K562 treated with DMSO at 1 percent for 48 hours (cell line): Measurements from ENCODE around the gene CDC23. TPM values are rescaled to one million over a fixed set of nuclear protein-coding genes. Genes with fewer than 3 reads are reported as not detected.

Source experiments
- total RNA-seq: library from RNA; unstranded; fragments of 300-600 nt; gene quantifications from 2 replicates; pipeline ENCODE4 v1.2.3, GENCODE V29; 2022; ENCODE audit warnings: low replicate concordance; ENCODE audit errors: extremely low read depth

Gene CDC23
- not detected in 2 replicates for total RNA-seq

GRCh38 chr5:138213161-138214029 is at the start of gene CDC23:
CDC23 (minus strand) TSS chr5:138213323; CDS start chr5:138213312, 11 bp downstream.

GRCh38 chr5:138178516-138179276 is 34.4 kb downstream of the CDC23 start, which contains the start of the genes BRD8 and KIF20A:
BRD8 (minus strand) TSS chr5:138178630; CDS start chr5:138178614, 16 bp downstream.
KIF20A (plus strand) TSS chr5:138179112; CDS start chr5:138179681, 569 bp downstream.

GRCh38 chr5:138138949-138139780 is 74.0 kb downstream of the CDC23 start, which contains the start of gene NME5:
NME5 (minus strand) TSS chr5:138139428; CDS start chr5:138138780, 648 bp downstream.

Other genes starting within 250 kb of the CDC23 start
- not detected in 2 replicates for gene FAM13B, start 180.2 kb downstream of the CDC23 start, total RNA-seq
- gene WNT8A, start 129.3 kb downstream of the CDC23 start, total RNA-seq: not detected in 2 replicates
- not detected in 2 replicates for gene NME5, start 73.9 kb downstream of the CDC23 start, total RNA-seq
- gene BRD8, start 34.7 kb downstream of the CDC23 start, total RNA-seq: not detected in 2 replicates
- not detected in 2 replicates for gene KIF20A, start 34.2 kb downstream of the CDC23 start, total RNA-seq
- gene GFRA3, start 61.3 kb upstream of the CDC23 start, total RNA-seq: not detected in 2 replicates
- not detected in 2 replicates for gene CDC25C, start 118.5 kb upstream of the CDC23 start, total RNA-seq
- not detected in 2 replicates for gene FAM53C, start 124.9 kb upstream of the CDC23 start, total RNA-seq
- 101 TPM in 1 of 2 replicates, not detected in the other for gene KDM3B, start 139.4 kb upstream of the CDC23 start, total RNA-seq
- not detected in 2 replicates for gene REEP2, start 225.7 kb upstream of the CDC23 start, total RNA-seq